HG02852 (cell line): ENCODE measurements around the gene MYL5.

ENCODE experiments used
- ATAC-seq: cut with Tn5 transposase; IDR thresholded peaks from one replicate; pipeline ENCODE4 v1.9.1; 2021; ENCODE audit warnings: mild to moderate bottlenecking, moderate library complexity; ENCODE audit not compliant: unreplicated experiment

Gene MYL5

DNA sequence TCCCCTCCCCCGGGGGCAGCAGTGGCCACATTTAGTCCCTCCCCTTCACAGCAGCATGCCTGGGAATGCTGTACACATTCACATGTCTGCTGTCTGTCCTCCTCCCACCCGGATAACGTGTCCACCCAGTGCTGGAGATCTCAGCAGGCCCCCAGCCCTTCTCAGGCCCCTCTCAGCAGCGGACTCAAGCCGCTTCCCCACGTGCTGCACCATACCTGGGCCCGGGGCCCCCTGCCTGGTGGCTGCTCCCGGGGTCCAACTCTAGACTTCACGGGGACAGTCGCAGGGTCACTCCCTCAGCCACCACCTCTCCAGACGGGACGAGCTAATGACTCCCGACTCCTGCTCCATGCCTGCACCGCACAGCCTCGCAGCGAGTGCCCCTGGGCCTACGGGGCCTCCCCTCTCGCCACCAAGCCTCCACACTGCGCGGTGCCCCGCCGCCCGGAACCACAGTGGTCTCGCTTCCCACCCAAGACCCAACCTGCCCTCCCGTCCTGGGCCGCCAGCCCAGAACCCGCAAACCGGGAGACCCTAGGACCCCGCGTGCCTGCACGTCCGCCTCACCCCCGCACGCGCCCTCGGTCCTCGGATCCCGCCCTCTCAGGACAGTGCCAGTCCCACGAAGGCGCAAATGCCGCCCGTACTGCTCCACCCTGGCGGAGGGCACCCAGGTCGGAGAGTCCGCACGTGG, 30.0 kb downstream of the MYL5 start:
- no peak for ATAC-seq

DNA sequence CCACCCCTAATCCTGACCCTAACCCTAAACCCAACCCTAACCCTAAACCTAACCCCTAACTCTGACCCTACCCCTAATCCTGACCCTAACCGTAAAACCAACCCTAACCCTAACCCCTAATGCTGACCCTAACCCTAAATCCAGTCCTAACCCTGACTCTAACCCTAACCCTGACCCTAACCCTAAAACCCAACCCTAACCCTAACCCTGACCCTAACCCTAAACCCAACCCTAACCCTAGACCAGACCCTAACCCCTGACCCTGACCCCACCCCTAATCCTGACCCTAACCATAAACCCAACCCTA, 30.6 kb downstream of the MYL5 start:
- no peak for ATAC-seq

DNA sequence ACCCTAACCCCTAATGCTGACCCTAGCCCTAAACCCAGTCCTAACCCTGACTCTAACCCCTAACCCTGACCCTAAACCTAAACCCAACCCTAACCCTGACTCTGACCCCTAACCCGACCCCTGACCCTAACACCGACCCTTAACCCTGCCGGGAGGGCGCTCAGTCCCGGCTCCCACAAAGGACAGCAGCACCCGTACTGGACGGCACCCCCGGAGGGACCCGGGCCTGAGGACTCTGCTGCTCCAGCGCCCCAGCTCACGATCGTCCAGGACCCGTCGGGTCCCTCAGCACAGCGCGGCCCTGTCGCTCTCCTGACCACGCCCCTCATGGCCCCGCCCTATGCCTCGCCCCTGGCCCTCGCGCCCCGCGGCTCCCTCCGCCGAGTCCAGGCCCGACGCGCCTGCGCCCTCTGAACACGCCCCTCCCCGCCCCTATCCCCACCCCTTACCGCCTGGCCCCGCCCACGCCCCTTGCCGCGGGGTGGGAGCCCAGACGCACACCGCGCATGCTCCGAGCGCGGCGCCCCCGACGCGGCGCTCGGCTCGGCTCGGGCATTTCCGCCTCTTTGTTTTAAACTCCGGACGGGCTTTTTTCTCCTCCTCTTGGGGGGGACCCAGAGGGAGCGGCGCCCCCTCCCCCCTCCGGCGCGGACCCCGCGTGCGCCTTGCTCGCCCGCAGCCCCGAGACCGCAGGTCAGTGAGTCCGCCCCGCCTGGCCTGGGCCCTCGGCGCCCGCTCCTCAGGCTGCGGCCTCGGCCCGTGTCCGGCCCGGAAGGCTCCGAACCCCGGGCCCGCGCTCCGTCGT, 31.1 kb downstream of the MYL5 start, which contains the start of gene PCGF3:
Gene PCGF3 (plus strand): TSS at position 555 of the 805 bp plus-strand sequence. CDS start 27,849 bp downstream, outside the sequence.
- peak; percentile 93 for ATAC-seq

GRCh38 chr4:706083-706633, 31.8 kb downstream of the MYL5 start:
- peak; percentile 0 for ATAC-seq

GRCh38 chr4:706834-707598, 32.7 kb downstream of the MYL5 start:
- ATAC-seq, result no peak

DNA sequence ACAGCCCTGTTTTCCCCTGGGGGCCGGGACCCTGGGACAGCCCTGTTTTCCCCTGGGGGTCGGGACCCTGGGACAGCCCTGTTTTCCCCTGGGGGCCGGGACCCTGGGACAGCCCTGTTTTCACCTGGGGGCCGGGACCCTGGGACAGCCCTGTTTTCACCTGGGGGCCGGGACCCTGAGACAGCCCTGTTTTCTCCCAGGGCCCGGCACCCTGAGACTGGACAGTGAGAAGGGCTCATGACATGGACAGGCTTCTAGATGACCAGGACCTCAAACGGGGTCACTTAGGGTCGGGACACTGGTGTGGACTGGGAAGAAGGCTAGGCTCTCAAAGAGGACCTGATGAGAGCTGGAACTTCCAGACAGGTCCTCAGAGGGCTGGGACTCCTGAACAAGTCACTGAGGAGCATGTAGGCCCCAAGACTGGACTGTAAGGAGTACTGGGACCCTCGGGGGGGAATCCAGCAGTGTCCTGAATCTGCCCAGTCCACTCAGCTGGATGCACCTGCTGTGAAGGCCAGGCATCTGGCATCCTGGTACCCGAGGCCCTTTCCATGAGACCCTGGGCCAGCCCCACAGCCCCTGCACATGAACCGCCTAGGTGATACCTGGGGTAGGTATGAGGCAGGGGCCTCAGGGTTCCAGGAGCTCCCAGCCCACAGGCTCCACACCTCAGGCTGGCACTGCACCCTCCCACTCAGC, 33.7 kb downstream of the MYL5 start:
- ATAC-seq, result no peak

- ATAC-seq, result no peak
Observed at GRCh38 chr4:708631-708933, 34.2 kb downstream of the MYL5 start.

GRCh38 chr4:709348-709747, 35.0 kb downstream of the MYL5 start:
- ATAC-seq, result no peak

DNA sequence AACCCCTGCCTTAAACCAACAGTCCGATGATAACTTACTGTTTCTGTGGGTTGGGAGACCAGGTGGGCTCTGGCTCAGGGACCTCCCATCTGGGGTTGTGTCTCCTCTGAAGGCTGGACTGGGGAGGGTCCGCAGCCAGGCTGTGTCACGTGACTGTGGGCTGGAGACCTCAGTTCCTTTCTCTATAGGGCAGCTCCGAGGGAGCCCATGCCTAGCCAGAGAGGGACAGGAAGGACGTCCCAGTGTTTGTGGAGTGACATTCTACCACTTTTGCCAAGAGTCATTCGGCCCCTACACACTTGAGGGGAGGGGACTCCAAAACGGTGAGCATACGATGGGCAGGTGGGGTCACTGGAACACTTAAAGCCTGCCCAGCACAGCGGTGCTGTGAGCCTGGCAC, 35.8 kb downstream of the MYL5 start:
- ATAC-seq, result no peak

DNA sequence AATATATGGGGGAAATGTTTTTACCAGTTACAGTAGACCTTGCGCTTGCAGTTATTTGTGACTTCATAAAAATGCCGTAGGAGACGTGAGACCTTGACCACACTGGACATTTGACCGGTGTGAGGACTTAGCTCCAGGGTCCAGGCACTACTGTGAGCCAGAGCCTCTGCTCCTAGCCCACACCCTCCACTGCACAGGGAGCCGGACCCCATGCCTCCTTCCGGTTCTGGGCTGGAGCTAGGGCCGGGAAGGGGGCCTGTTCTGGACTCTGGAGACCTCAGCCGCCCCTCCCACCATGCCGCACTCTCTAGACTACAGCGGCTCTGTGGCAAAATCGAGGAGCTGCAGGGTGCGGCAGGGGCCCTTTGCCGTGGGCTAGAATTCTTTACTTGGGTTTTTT, 36.6 kb downstream of the MYL5 start:
- ATAC-seq, result no peak

GRCh38 chr4:712093-712492, 37.8 kb downstream of the MYL5 start:
- ATAC-seq, result no peak

- no peak for ATAC-seq
Observed at GRCh38 chr4:712916-713632, 38.7 kb downstream of the MYL5 start.

DNA sequence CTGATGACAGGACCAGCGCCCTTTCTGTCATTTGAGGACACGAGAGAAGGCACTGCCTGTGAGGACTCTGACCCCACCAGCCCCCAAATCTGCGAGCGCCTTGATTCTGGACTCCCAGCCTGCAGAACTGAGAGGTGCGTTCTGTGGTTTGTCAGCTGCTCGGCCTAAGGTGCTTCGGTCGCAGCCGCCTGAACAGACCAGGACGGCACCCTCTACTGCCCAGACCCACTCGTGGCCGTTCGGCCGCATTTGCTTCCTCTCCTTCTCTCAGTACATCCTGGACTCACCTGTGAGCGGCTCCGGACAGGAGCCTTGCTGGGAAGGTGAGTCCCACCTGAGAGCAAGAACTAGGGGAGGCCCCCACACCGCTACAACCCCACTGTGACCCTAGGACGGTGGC, 39.7 kb downstream of the MYL5 start:
- ATAC-seq, result no peak

DNA sequence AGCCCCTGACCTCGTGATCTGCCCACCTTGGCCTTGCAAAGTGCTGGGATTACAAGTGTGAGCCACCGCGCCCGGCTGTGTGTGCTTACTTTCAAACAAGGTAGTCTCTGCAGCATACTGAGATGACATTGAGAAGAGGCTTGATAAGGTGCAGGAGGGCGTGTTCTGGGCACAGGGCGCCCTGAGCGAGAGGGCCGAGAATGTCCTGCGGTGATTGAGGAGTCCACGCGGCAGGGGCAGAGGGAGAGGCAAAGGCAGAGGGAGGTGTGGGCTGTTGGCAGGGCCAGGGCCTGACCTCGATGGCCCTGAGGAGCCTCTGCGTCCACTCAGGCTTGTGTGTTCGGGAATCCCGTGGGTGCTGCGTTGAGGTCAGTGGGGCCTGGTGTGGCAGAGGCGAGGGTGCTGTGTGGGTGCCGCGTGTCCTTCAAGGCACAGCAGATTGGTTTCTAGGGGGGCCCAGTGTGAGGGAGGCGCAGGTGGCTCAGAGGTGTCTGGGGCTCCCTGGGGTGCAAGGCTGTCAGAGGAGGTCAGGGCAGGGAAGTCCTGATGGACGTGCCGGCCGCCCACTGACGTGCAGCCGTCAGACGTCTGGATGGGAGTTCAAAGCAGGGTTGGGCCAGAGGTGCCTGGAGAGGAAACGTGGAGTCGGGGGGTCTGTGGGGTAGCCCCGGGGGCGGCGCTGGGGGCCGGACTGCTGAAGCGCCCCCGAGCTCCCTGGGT, 43.4 kb downstream of the MYL5 start:
- no peak for ATAC-seq

GRCh38 chr4:718460-718859, 44.1 kb downstream of the MYL5 start:
- no peak for ATAC-seq

DNA sequence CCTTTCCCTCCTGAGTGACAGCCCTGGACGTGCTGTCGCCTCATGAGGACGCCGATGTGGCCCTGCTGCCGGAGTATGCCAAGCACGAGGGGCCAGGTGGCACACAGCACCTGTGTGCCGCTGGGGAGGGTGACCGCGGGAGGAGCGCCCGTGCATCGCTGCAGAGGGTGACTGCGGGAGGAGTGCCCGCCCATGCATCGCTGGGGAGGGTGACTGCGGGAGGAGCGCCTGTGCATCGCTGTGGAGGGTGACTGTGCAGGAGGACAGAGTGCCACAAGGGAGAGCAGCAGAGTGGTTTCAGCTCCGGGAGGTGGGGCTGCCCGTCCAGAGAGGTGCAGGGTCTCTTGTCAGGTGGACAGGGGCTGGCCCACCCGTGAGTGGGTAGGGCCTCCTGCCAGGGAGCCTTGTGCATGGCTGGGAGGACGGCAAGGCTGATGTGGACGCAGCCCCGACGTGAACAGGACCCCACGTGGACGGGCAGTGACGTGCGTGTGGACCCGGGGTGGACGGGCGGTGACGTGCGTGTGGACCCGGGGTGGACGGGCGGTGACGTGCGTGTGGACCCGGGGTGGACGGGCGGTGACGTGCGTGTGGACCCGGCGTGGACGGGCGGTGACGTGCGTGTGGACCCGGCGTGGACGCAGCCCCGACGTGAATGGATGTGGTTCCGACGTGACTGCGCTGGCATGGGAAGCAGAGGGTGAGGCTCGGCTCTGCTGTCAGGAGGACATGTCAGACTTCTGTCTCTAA, 45.9 kb downstream of the MYL5 start:
- ATAC-seq, result no peak

GRCh38 chr4:721261-722168, 47.2 kb downstream of the MYL5 start:
- no peak for ATAC-seq

DNA sequence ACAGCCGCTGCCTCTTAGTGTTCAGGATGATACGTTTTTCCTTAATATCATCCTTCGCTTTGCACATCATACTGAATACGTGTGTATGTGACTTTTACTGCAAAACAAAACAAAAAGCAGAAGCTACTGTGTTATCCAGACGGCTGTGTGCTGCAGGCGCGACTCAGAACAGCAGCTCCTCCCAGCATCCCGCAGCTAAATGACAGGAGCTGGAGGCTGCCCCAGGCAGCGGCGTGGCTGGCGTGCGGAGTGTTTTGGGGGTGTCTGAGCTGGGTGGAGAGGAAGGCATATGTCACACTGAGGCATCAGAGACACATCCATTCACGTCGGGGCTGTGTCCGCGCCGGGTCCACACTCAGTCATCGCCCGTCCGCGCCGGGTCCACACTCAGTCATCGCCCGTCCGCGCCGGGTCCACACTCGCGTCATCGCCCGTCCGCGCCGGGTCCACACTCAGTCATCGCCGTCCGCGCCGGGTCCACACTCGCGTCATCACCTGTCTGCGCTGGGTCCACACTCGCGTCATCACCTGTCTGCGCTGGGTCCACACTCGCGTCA, 47.9 kb downstream of the MYL5 start:
- no peak for ATAC-seq
